GM18870 (cell line): ENCODE results near the gene RBM33.

Experiments used
- ATAC-seq: cut with Tn5 transposase; IDR thresholded peaks from one replicate; pipeline ENCODE4 v1.9.1; 2021; ENCODE audit warnings: moderate library complexity; ENCODE audit not compliant: unreplicated experiment

The RBM33 gene

DNA sequence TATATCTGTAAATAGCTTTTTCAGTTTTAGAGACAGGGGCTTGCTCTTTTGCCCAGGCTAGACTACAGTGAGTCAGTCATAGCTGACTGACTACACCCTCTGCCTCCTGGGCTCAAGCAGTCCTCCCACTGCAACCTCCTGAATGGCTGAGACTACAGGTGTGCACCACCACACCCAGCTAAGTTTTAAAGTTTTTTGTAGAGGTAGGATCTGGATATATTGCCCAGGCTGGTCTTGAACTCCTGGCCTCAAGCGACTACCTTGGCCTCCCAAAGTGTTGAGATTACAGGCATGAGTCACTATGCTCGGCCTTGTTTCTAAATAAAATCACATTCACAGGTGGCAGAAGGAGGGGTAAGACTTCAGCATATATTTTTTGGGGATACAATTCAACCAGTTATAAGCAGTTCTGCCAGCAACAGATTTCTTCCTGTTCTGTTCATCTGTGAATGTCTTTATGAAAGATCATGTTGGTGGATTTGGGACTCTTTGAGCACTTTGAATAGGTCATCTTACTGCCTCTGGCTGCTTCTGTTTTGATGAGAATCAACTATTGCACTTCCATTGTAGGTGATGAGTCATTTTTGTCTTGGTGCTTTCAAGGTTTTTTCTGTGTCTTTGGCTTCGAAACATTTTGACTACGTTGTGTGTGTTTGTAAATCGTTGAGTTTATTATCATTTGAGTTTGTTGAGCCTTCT is 15.7 kb downstream of the RBM33 start:
- peak; percentile 85 for ATAC-seq

DNA sequence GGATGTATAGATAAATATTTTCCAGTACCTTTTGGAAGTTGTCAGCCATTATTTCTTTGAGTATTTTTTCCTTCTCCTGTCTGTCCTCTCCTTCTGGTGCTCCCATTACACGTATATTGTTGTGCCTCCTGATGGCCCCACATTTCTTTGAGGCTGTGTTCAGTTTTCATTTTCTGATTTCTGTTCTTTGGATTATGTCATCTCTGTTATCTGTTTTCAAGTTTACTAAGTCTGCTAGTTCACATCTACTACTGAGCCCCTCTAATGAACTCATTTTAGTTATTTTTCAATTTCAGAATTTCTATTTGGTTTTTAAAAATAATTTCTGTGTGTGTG is 16.3 kb downstream of the RBM33 start:
- peak; percentile 60 for ATAC-seq

DNA sequence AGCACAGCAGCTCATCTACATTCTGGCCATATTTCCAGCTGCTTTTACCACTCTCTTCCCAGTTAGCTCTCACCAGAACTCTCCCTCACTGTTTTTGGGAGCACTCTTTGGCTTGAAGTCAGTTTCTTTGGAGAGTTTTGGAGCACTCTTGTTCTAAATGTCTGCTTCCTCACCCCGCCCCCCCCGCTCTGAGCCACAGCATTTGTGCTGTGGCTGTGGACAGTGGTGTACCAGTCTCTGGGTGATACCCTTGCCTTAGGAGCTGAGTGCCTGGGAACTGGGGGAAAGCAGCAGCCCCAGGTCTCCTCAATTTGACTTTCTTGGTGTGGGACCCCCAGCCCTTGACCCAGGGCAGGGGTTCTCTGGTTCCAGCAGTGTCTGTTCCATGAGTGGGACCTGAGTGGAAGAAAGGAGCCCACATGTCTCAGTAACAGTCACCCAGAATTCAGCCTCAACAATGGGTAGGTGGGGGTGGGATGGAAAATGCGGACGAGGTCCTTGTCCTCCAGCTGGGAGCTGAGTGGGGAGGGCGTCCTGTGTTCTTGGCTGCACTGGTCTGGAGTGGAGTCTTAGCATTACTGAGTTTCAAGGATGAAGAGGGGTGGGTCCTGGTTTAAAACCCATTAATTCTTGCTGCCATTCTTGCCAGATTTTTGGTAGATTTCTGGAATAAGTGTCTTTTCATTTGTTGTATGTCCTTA is 18.0 kb downstream of the RBM33 start:
- ATAC-seq = no peak

DNA sequence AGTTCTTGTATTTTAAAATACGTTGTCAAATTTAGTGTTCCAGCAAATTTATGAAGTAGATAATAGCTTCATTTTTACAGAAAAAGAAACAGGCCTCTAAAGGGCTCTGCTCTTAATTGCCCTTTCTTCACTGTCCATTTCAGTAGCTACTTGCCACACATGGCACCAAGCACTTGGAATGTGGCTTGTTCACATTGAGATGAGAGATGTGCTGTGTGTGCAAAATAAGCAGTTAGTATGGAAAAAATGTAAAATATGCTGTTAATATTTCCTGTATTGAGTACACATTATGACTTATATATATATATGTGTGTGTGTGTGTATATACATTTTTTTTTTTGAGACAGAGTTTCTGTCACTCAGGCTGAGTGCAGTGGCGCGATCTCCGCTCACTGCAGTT is 19.5 kb downstream of the RBM33 start:
- no peak for ATAC-seq

DNA sequence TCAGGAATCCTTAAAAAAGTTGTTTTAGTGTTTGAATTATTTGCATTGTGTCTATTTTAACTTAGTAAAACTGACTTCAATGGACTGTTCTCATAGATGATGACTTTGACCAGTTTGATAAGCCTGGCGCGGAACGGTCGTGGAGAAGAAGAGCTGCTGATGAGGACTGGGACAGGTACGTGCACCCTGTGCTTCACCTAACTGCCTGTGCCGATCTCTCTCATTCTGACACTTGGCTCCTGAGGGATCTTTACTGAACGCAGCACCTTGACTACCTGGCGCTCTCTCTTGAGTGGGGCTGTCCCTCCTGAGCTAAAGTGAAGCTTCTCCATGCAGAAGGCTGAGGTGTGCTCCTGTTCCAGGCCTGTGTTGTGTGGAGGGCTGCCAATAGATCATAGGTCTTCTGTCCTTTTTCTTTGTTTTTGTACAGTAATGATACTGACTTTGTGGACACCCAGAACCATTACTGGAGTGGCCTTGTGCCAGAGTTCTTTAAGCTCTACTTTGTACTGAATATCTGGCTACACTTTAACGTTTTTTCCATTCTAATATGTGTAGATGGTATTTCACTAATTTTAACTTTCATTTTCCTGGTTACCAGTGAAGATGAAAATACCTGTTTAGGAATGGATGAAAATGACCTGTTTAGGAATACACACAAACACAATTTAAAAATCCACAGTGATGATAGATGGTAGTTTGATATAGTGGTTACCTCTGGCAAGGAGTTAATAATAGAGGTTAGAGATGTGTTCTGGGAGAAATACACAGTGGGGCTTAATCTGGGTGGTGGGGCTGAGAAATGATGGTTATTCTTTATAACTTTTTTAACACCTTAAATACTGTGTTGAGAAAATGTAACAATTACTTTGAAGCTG is 20.9 kb downstream of the RBM33 start:
- no peak for ATAC-seq

DNA sequence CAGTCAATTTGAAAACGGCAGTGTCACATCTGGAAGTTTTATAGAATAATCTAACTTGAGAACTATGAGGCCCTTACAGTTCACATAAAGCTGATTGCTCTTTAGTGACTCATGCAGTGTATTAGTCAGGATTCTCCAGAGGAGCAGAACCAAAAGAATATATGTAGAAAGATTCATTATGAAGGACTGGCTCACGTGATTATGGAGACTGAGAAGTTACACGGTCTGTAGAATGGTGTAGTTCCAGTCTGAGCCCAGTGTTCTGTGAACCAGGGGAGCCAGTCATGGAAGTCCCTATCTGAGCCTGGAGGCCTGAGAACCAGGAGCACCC is 21.5 kb downstream of the RBM33 start:
- no peak for ATAC-seq

DNA sequence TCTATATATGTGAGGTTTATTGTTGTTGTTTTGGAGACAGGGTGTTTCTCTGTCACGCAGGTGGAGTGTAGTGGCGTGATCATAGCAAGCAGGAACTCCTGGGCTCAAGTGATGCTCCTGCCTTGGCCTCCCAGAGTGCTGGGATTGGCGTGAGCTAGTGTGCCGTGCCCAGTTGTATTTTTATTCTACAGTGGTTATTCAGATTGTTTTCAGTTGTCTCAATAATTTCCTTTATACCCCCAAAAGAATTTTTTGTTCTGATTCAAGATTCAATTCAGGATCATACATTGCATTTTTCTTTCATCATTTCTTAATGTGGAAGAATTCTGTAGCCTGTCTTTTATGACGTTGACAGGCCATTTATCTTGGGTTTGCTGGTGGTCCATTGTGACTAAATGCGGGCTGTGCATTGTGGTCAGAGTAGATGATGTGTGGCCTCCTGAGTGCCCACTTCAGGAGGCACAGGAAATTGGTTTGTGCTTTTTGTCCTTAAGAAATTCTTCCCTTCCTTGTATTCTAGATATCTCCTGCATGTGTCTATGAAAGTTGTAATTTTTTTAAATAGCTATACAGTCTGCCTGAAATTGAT is 22.9 kb downstream of the RBM33 start:
- ATAC-seq = no peak

DNA sequence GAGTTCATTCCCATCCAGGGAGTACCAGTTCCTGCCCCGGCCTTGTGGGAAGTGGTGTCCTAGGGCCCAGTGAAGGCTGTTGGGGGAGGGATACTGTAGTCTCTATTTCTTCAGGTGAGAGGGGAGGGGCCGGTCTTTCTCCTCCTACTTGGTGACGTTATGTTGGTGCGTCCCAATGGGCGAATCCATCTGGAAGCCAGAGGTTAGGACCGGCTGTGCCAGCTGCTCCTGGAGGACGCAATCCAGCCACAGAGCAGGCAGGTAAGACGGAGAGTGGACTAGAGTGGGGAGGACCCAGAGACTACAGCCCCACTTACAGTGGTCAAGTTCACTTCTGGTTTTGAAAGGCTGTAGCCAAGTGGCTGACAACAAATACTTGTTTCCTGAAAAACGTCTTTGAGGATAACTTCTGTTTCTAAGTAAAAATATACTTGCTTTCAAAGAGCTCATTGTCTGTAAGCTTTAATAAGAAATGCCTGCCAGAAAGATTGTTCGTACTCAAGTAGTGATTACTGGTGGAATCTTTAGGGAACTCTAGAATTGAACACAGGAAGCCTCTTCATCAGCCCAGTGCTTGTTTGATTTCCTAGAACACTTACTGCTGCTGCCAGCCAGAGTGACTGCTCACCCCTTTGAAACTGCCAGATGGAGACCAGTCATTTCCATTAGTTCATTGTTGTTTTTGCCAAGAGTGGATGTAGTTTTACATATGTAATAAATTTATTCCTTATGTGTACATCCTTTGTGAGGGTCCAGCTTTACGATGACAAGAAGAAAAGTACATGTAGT is 25.4 kb downstream of the RBM33 start:
- no peak for ATAC-seq

DNA sequence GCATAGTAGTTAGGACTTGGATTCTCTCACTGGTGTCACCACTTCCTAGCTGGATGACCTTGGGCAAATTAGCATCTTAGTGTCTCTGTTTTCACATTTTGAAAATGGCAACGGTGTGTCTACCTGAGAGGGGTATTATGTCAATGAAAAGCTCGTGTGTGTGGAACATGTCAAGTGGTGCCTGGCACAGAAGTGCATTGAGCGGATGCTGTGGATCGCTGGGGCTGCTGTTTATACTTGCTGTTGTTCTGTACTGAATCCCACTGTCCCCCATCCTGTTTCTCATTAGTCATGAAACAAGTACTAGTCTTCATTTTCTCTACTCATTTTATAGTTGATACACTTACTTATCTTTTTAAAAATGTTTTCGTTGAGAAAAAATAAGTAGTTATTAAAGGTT is 26.1 kb downstream of the RBM33 start:
- no peak for ATAC-seq

DNA sequence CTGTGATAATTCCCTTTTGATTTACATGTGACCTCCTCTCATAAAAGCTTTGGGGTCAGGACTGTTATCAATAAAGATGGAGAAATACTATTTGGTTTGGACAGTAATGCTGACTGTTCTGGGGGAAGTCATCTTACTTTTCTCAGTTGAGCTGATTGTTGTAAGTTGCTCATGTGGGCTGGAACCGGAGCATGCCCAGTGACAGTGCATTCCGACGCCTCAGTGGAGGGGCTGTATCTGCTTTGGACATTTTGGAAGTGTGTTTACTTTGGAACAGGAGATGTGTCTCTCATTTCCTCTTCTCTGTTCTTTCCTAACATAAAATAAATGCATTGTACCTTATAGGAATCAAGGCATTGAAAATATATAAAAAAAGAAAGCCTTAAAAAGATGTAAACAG is 30.1 kb downstream of the RBM33 start:
- no peak for ATAC-seq

DNA sequence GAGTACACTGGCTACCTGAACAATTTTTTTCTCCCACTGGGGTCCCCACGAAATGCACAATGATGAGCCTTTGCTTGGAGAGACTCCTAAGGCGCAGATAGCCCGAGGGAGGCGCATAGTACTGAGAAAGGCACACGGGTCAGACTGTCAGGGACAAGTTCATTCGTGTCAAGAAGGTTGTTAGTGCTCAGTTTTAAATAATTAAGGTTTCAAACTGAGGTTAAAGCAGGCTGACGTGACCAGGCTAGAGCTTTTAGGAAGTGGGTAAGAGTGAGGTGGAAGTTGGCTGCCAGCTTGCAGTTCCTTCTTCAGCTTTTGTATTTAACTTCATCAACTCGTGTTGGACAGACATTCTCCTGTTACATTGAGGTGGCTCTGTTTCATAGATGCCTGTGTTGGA is 31.6 kb downstream of the RBM33 start:
- ATAC-seq = no peak

DNA sequence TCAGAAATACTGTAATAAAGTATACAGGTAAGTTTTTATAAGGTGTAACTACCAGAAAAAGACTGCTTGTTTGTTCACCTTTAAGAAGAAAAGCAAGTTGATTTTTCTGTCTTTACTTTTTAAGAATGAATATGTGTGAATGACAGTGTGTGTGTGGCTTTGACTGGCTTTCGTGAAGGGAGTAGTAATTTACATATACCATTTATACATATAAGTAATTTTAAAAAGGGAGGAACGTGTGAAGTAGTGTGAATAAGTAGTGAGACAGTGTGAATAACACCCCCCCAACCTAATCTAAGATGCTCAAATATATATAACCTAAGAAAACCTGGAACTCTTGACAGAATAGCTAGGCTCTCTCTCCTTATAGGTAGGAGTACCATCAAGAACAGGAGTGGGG is 33.2 kb downstream of the RBM33 start:
- ATAC-seq = no peak

DNA sequence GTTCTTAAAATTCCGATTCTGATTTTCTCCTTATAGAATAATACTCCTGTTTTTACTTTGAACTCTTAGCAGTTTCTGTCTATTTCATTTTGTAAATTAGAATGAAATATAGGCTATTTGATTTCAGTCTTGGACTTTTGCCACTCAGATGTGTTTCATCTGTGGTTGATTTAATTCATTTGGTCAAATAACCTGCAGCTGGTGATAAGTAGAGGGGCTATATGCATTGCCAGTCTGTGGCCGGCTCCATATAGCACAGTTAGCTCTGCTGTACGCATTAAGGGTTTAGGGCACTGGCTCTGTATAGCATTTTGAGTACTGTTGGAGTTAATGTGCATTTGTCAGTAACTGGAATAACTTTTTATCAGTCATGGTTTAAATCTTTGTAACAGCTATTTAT is 35.7 kb downstream of the RBM33 start:
- no peak for ATAC-seq

DNA sequence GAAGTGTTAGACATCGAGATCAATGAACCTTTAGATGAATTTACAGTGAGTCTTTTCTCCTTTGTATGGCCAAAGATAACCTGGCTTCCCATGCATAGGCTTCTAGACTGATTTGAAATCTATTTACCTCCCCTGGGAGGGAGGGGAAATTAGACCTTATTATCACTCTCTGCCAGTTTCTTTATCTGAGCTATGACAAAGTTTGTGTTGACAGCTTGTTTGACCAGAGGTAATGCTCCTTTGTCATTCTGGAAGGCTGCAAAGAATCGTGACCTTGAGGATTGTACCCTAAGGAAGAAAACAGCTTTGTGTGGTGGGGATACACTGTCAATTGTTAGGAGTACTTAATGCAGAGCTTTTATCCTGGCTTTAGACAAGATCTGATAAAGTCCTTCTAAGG is 36.4 kb downstream of the RBM33 start:
- no peak for ATAC-seq

DNA sequence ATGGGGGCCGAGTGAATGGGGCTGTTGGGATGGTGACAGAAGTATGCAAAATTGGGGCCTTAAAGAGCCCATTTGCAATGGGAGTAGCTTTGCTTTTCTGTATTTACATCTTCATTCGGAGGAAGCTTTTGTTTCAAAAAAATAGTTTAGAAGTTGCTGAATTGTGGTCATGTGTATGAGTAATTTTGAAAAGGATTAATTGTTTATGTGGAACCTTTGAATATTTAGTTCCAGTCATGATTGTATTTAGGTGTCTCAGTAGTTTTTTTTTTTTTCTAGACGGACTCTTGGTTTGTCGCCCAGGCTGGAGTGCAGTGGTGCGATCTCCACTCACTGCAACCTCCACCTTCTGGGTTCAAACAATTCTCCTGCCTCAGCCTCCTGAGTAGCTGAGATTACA is 37.2 kb downstream of the RBM33 start:
- ATAC-seq = no peak

DNA sequence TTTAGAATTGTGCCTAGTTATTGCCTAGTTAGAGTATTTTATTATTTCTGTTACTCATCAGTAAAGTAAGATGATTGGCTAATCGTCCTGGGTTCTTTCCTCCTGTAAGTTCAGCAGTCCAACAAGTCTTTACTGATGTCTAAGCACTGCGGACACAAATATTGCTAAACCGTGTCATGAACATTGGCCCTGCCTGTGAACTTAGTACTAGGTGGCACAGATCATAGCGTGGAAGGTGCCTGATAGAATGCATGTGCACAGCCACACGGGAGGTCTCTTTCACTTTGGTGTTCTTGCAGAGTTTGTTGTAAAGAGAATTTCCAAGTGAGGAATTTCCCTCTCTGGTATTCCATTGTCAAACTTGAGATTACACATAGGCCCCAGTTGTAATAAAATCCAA is 38.0 kb downstream of the RBM33 start:
- ATAC-seq = no peak

DNA sequence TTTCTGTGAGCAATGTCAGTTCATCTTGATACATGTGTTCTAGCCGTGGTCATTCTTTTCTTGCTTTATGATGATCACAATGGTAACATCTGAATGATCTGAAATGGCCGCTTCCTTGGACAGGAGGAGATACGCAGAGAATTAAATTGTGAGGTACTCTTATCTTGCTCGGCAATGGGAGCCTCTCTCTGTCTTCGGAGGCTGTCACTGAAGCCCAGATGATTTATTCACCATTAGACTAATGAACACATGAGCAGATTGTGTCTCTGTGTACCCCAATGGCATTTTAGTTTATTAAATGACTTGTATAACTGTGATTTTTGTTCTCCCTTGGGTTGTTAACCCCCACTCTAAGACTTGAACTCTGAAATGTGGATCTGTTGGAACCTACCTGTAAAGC is 38.6 kb downstream of the RBM33 start:
- no peak for ATAC-seq

DNA sequence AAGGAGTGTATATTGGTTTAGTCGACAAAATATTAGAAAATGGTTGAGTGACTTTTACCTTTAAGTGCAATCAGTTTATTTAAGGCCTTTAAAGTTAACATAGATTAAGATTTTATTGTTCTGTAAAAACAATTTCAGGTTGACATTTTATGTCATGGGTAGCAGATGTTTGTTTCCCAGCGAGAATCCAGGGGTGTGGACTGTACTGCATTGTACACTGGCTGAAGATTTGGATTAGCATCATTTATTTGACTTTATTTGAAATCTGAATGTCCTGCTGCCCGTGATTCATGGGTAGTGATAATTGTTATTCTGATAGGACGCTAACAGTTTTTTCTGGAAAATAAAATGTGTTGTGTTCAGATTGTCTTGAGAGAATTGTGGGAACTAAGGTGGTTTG is 39.3 kb downstream of the RBM33 start:
- ATAC-seq = no peak

DNA sequence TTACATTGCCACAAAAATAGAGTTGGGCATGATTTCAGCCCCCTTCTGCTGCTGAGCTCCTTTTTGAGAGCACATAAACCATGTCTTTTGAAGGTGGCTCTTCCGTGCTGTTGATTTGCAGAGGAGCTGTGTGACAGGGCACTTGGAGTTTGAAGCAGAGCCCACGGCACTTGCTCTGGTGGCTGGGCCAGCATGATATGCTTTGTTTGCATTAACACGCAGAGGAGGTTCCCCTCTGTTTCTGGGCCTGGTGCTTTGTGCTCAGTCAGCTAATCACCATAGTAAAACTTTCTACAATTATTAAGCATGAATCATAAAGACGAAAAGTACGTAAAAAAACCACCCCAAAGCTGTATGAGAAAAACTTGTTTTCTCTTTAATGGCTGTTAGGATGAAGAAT is 40.1 kb downstream of the RBM33 start:
- ATAC-seq = no peak

DNA sequence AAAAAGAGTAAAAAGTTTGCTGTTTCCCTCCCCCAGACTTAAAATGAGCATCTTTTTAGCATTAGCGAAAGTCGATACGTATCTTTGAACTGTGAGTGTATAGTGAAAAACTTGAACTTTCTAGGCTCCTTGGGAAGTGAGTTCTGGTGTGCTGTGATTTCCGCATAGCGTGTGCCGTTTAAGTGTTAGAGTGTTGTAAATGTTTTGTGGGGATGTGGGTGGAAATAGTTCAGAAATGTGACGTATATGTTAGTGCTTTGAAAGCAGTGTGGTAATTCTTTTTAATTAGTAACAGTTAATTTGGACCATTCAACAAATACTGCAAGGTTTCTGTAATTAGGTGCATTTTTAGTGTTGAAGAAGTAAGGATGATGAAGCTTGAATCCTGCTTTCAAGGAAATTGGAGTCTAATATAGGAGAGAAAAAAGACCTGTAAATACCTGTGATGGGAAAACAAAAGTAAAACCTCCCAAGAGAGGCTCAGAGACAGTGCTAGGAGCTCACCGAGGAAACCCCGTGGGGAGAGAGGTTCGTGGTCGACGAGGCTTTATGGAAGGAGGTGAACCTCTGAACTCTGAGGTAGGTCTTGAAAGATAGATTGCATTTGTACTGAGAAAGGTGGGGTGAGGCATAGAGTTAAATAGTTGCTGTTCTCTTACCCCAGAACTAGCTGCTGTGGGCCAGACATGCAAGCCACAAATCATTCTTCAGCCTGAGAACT is 40.8 kb downstream of the RBM33 start:
- peak; percentile 66 for ATAC-seq
